CD14-positive monocyte (primary cell): ENCODE measurements around the gene KHDRBS2. TPM values are rescaled to one million over a fixed set of nuclear protein-coding genes. Genes with fewer than 3 reads are reported as not detected.

Experiments
- DNase-seq, 3 donors: peaks; one replicate each; pipeline ENCODE4 v3.0.0-alpha.2; 2011 to 2022
- H2AFZ ChIP-seq: 2 replicates; pipeline ENCODE4 v1.6.0; 2012; ENCODE audit warnings: mild to moderate bottlenecking, low read depth, low read length, inconsistent platforms; ENCODE audit not compliant: insufficient read depth, poor library complexity, severe bottlenecking
- H3K27ac ChIP-seq, 2 donors: 1 replicate in 1 of 2; 2 replicates in 1 of 2; pipeline ENCODE4 v1.5.1; 2012 to 2013; ENCODE audit warnings: low read length in 2 of 2, control low read depth in 1 of 2, inconsistent platforms in 1 of 2, low read depth in 1 of 2, mild to moderate bottlenecking in 1 of 2
- H3K27me3 ChIP-seq, 2 donors: one replicate each; pipeline versions ENCODE4 v1.6.0 to v1.6.1; 2011 to 2013; ENCODE audit warnings: low read length in 2 of 2; ENCODE audit not compliant: control insufficient read depth in 2 of 2, insufficient read depth in 2 of 2
- H3K36me3 ChIP-seq, 2 donors: replicated peaks in 1 of 2; 1 replicate in 1 of 2; 2 replicates in 1 of 2; pipeline versions ENCODE4 v1.5.1 to v1.6.1; 2012 to 2013; ENCODE audit warnings: low read length in 2 of 2, control low read depth in 1 of 2, inconsistent platforms in 1 of 2, mild to moderate bottlenecking in 1 of 2; ENCODE audit not compliant: insufficient read depth in 2 of 2, control insufficient read depth in 1 of 2
- H3K4me1 ChIP-seq, 2 donors: 1 replicate in 1 of 2; 2 replicates in 1 of 2; pipeline versions ENCODE4 v1.5.1 to v1.6.1; 2012 to 2013; ENCODE audit warnings: low read length in 2 of 2, control low read depth in 1 of 2, inconsistent platforms in 1 of 2, mild to moderate bottlenecking in 1 of 2, moderate library complexity in 1 of 2; ENCODE audit not compliant: insufficient read depth in 2 of 2, control insufficient read depth in 1 of 2
- H3K4me2 ChIP-seq: replicated peaks from 2 replicates; pipeline ENCODE3; 2012; ENCODE audit warnings: low read length, moderate library complexity, mild to moderate bottlenecking; ENCODE audit not compliant: poor library complexity, severe bottlenecking; ENCODE audit errors: extremely low read depth
- H3K4me3 ChIP-seq, 3 experiments: fragments of 200-600 bp in 1 of 3; sonication (generic) in 1 of 3; replicated peaks in 1 of 3; 1 replicate in 2 of 3; 2 replicates in 1 of 3; pipeline ENCODE4 v1.5.1; 2011 to 2013; ENCODE audit warnings: low read length in 3 of 3, mild to moderate bottlenecking in 3 of 3, control low read depth in 2 of 3, low read depth in 2 of 3, inconsistent platforms in 1 of 3, moderate library complexity in 1 of 3
- H3K79me2 ChIP-seq: 2 replicates; pipeline ENCODE4 v1.6.0; 2012; ENCODE audit warnings: mild to moderate bottlenecking, control low read depth, inconsistent platforms, low read length, moderate library complexity; ENCODE audit not compliant: insufficient read depth
- H3K9ac ChIP-seq: 2 replicates; pipeline ENCODE4 v1.6.0; 2017; ENCODE audit warnings: low read length, mild to moderate bottlenecking; ENCODE audit not compliant: insufficient read depth, poor library complexity, severe bottlenecking
- H3K9me3 ChIP-seq, 2 donors: replicated peaks in 1 of 2; 1 replicate in 1 of 2; 2 replicates in 1 of 2; pipeline versions ENCODE4 v1.5.1 to v1.6.1; 2012 to 2013; ENCODE audit warnings: low read length in 2 of 2, control low read depth in 1 of 2; ENCODE audit not compliant: control insufficient read depth in 1 of 2, insufficient read depth in 1 of 2
- H4K20me1 ChIP-seq: 2 replicates; pipeline ENCODE4 v1.6.0; 2012; ENCODE audit warnings: mild to moderate bottlenecking, low read length, control low read depth, moderate library complexity; ENCODE audit not compliant: insufficient read depth
- H3K27ac Mint-ChIP-seq, 7 donors: one replicate each; pipeline ENCODE4 v1.8.0; 2020; ENCODE audit warnings: mild to moderate bottlenecking in 7 of 7, mixed read lengths in 7 of 7, moderate library complexity in 6 of 7, inconsistent platforms in 2 of 7
- H3K27me3 Mint-ChIP-seq, 3 donors: one replicate each; pipeline ENCODE4 v1.8.0; 2021 to 2022; ENCODE audit warnings: low read depth in 3 of 3, mild to moderate bottlenecking in 3 of 3, mixed read lengths in 3 of 3, moderate library complexity in 3 of 3, inconsistent platforms in 1 of 3
- H3K36me3 Mint-ChIP-seq, 2 donors: one replicate each; pipeline ENCODE4 v1.8.0; 2020; ENCODE audit warnings: mixed read lengths in 2 of 2, inconsistent platforms in 1 of 2, mild to moderate bottlenecking in 1 of 2
- H3K4me1 Mint-ChIP-seq: one replicate; pipeline ENCODE4 v1.8.0; 2020; ENCODE audit warnings: mild to moderate bottlenecking, mixed read lengths
- H3K4me3 Mint-ChIP-seq, 2 donors: one replicate each; pipeline ENCODE4 v1.8.0; 2020; ENCODE audit warnings: mild to moderate bottlenecking in 2 of 2, mixed read lengths in 2 of 2, moderate library complexity in 1 of 2
- H3K9me3 Mint-ChIP-seq, 7 donors: one replicate each; pipeline ENCODE4 v1.8.0; 2020 to 2022; ENCODE audit warnings: mixed read lengths in 7 of 7, mild to moderate bottlenecking in 6 of 7, moderate library complexity in 6 of 7, inconsistent platforms in 2 of 7
- CTCF ChIP-seq: fragments of 200-600 bp; IDR thresholded peaks from one replicate; pipeline ENCODE4 v1.8.0; 2022; ENCODE audit warnings: antibody characterized with exemption, mild to moderate bottlenecking
- WGBS: methylation state at CpG from one replicate; pipeline ENCODE4 v1.1.5; 2013; ENCODE audit warnings: missing lambda C conversion rate; ENCODE audit not compliant: insufficient coverage; 5-methylcytosine and 5-hydroxymethylcytosine counted together
- intact Hi-C, 2 donors: fragments of 100-400 bp; cut with micrococcal nuclease; formaldehyde crosslinking; loops; one replicate each; pipeline versions ENCODE4 v1.15.0 to v1.15.1; 2023
- polyA plus RNA-seq, 3 donors: library from polyadenylated mRNA; depleted of rRNA in 1 of 3; unstranded in 2 of 3; stranded (reverse) in 1 of 3; fragments of 300-500 nt in 2 of 3; fragments of >200 nt in 1 of 3; fragmentation: Illumina TruSeq in 2 of 3; gene quantifications; 1 replicate in 2 of 3; 2 replicates in 1 of 3; pipeline ENCODE4 v1.2.3, GENCODE V29; 2012 to 2021

KHDRBS2 gene
- polyA plus RNA-seq, 3 donors, result 0.09 to 0.57 (median 0.14) TPM

- WGBS, result 89% methylated on average over 2 of the region's 2 CpGs
- Histone ChIP-seq H4K20me1 (no peaks in the 10 kb centered on the region), H3K9me3 (peaks cover 13% of the 10 kb centered on the region in 2 donors), H3K4me3 (no peak overlapping the region), H3K36me3 (no peaks in the 10 kb centered on the region), H3K9ac (no peak overlapping the region), H3K27me3 (no peaks in the 10 kb centered on the region), H3K27ac (no peak overlapping the region), H3K4me2 (no peak overlapping the region), H3K79me2 (no peaks in the 10 kb centered on the region), H3K4me1 (no peaks in the 10 kb centered on the region), H2AFZ (no peak overlapping the region)
- Mint-ChIP-seq H3K27ac (no peak overlapping the region), H3K4me1 (no peaks in the 10 kb centered on the region), H3K4me3 (no peak overlapping the region), H3K27me3 (no peaks in the 10 kb centered on the region), H3K9me3 (peaks cover 4 to 19% (median 10%) of the 10 kb centered on the region in 7 donors), H3K36me3 (no peaks in the 10 kb centered on the region)
- no peak for DNase-seq
- no peak for TF ChIP-seq CTCF
- intact Hi-C loops, result no loop called here
These were observed 345.1 kb downstream of the KHDRBS2 start for GRCh38 chr6:61940919-61941318.

- no peak for DNase-seq
- Mint-ChIP-seq H3K9me3 (peaks cover 0 to 5% (median 4%) of the 10 kb centered on the region in 7 donors), H3K36me3 (no peaks in the 10 kb centered on the region), H3K4me3 (no peak overlapping the region), H3K27me3 (no peaks in the 10 kb centered on the region), H3K27ac (no peak overlapping the region), H3K4me1 (no peaks in the 10 kb centered on the region)
- Histone ChIP-seq H4K20me1 (no peaks in the 10 kb centered on the region), H3K27me3 (no peaks in the 10 kb centered on the region), H3K79me2 (no peaks in the 10 kb centered on the region), H3K4me3 (no peak overlapping the region), H2AFZ (no peak overlapping the region), H3K27ac (no peak overlapping the region), H3K9me3 (peaks cover 2 to 6% of the 10 kb centered on the region in 2 donors), H3K4me1 (no peaks in the 10 kb centered on the region), H3K36me3 (no peaks in the 10 kb centered on the region), H3K4me2 (no peak overlapping the region), H3K9ac (no peak overlapping the region)
- intact Hi-C loops, result no loop called here
- WGBS, result no CpG with 5 or more reads among the region's 1 CpG
- TF ChIP-seq CTCF, result no peak
These were observed 350.7 kb downstream of the KHDRBS2 start for GRCh38 chr6:61935242-61935846.
